Gastrocnemius medialis (tissue), 4 donors: Measurements from ENCODE around the gene SLC35B2.

Experiments used
- POLR2A ChIP-seq, 2 donors: fragments of 450-650 bp; IDR thresholded peaks; one replicate each; pipeline ENCODE4 v1.6.1; 2017; ENCODE audit warnings: antibody characterized with exemption in 2 of 2, mild to moderate bottlenecking in 2 of 2, moderate library complexity in 2 of 2
- TF ChIP-seq, protein P1 (sequence below), 5 experiments: fragments of 450-650 bp in 3 of 5; fragments of 200-600 bp in 2 of 5; sonication (generic) in 2 of 5; IDR thresholded peaks in 4 of 5; conservative IDR thresholded peaks in 1 of 5; 1 replicate in 4 of 5; 2 replicates in 1 of 5; pipeline ENCODE4 v1.5.1; 2016 to 2019; ENCODE audit warnings: antibody characterized with exemption in 5 of 5, mild to moderate bottlenecking in 3 of 5, moderate library complexity in 3 of 5

GRCh38 chr6:44304282-44305199 lies 47.2 kb upstream of the SLC35B2 start:
- TF ChIP-seq, protein P1, sequence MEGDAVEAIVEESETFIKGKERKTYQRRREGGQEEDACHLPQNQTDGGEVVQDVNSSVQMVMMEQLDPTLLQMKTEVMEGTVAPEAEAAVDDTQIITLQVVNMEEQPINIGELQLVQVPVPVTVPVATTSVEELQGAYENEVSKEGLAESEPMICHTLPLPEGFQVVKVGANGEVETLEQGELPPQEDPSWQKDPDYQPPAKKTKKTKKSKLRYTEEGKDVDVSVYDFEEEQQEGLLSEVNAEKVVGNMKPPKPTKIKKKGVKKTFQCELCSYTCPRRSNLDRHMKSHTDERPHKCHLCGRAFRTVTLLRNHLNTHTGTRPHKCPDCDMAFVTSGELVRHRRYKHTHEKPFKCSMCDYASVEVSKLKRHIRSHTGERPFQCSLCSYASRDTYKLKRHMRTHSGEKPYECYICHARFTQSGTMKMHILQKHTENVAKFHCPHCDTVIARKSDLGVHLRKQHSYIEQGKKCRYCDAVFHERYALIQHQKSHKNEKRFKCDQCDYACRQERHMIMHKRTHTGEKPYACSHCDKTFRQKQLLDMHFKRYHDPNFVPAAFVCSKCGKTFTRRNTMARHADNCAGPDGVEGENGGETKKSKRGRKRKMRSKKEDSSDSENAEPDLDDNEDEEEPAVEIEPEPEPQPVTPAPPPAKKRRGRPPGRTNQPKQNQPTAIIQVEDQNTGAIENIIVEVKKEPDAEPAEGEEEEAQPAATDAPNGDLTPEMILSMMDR (IDR thresholded peaks at IDR 0.05 in 4 of 5, conservative IDR thresholded peaks at IDR 0.05 in 1 of 5): peak; percentile 26 to 64 (median 54)
- TF ChIP-seq POLR2A (IDR thresholded peaks at IDR 0.05): no peak
